Testis (tissue), 2 donors: ENCODE results near the gene PARP4.

Experiments used
- POLR2A ChIP-seq: fragments of 450-650 bp; IDR thresholded peaks from one replicate; pipeline ENCODE4 v1.6.1; 2017; ENCODE audit warnings: antibody characterized with exemption, mild to moderate bottlenecking, moderate library complexity
- TF ChIP-seq, protein P1 (sequence below), 3 experiments: fragments of 450-650 bp in 2 of 3; fragments of 200-600 bp in 1 of 3; sonication (generic) in 1 of 3; IDR thresholded peaks; one replicate each; pipeline ENCODE4 v1.5.1; 2016 to 2019; ENCODE audit warnings: antibody characterized with exemption in 3 of 3, mild to moderate bottlenecking in 2 of 3, moderate library complexity in 1 of 3

DNA sequence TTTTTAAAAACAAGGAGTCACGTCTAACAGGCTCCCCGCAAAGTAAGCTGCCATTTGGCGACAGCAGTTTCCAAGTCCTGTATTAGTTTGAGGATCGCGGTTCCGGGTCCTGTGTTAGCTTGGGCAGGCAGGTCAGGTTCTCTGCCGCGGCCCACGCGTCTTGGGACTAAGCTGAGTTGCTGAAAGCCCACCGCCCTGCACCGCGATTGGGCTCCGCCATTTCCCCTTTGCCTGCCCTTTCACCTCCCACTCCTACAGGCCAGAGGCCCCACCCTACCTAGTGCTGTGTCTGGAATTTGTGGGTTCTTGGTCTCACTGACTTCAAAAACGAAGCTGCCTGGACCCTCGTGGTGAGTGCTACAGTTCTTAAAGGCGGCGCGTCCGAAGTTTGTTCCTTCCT lies 6.8 kb downstream of the PARP4 start:
- TF ChIP-seq, protein P1, sequence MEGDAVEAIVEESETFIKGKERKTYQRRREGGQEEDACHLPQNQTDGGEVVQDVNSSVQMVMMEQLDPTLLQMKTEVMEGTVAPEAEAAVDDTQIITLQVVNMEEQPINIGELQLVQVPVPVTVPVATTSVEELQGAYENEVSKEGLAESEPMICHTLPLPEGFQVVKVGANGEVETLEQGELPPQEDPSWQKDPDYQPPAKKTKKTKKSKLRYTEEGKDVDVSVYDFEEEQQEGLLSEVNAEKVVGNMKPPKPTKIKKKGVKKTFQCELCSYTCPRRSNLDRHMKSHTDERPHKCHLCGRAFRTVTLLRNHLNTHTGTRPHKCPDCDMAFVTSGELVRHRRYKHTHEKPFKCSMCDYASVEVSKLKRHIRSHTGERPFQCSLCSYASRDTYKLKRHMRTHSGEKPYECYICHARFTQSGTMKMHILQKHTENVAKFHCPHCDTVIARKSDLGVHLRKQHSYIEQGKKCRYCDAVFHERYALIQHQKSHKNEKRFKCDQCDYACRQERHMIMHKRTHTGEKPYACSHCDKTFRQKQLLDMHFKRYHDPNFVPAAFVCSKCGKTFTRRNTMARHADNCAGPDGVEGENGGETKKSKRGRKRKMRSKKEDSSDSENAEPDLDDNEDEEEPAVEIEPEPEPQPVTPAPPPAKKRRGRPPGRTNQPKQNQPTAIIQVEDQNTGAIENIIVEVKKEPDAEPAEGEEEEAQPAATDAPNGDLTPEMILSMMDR (IDR thresholded peaks at IDR 0.05), result no peak
- TF ChIP-seq POLR2A, result no peak
